NCI-H2171 treated with DMSO at 0.1 percent for 48 hours (cell line): ENCODE data around the gene TMEM72.

Source experiments
- DNase-seq: peaks from one replicate; lab custom pipeline; 2025; lab: John Stamatoyannopoulos, UW

The TMEM72 gene

DNA sequence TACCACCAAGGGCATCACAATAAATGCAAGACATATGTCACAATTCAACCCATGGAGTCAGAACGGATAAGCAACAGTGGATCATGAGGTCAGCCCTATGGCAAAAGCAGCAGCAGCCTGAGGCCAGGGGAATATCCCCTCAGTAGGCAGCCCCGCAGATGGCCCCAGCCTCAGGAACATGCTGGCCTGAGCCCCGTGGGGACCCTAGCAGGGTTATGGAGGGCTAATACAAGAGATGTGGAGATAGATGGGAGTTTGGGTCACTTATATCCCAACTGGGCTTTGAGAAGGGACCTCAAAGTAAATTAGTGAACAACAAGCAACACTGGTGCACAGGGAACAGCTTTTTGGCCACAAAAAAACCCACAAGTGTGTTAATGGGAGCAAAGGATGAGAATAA, 9.1 kb downstream of the TMEM72 start:
- no peak for DNase-seq

DNA sequence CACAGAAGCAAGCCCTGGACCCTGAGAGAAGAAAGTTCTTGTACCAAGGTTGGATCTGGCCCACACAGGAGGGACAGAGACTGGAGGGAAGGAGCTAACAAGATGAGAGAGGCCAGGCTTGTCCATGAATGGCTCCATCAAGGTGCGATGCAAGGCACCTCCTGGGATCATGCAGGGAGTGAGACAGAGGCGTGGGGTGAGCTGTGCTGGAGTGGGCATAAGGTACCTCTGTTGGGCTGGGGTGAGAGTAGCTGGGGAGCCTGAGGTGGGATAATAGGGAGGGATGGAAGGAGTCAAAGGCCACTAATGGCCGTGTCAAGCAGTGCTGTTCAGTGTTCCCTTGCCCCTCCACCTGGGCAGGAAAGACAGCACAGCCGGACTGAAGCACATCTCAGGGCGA, 9.9 kb downstream of the TMEM72 start:
- no peak for DNase-seq

DNA sequence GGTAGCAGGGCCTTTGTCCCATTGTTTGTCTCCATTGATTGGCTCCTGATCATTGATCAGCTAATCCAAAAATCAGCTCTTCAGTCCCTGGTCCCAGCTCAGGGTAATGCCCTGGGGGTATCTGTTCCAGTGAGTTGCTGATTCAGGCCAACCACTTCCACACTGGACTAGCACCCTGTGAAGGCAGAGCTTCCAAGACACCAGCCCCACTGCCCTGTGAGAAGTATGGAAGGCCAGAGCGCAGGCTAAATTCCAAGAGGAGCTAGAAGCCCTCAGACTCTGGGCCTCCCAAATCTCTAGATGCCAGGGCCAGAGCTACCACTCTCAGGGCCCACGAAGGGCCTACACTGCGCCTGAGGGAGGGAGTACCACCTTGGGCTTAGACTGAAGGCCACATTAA, 10.4 kb downstream of the TMEM72 start:
- DNase-seq = no peak

DNA sequence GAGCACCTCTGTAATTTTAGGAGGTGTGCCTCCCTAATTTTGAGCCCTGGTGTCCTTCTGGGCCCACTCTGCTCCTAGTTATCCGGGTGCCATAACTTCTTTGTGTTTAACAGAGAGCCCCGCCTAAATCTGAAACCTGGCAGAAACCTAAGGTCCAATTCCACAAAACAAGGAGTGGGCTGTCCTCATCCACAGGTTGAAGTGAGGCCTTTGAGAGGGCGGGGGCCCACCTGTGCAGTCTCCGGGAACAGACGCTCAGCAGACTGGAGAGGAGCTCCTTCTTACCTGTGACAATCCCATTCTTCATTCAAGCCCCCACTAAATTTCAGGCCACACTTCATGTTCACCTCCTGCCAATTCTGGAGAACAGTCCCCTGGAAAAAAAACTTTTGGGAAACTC, 10.9 kb downstream of the TMEM72 start:
- DNase-seq = no peak

DNA sequence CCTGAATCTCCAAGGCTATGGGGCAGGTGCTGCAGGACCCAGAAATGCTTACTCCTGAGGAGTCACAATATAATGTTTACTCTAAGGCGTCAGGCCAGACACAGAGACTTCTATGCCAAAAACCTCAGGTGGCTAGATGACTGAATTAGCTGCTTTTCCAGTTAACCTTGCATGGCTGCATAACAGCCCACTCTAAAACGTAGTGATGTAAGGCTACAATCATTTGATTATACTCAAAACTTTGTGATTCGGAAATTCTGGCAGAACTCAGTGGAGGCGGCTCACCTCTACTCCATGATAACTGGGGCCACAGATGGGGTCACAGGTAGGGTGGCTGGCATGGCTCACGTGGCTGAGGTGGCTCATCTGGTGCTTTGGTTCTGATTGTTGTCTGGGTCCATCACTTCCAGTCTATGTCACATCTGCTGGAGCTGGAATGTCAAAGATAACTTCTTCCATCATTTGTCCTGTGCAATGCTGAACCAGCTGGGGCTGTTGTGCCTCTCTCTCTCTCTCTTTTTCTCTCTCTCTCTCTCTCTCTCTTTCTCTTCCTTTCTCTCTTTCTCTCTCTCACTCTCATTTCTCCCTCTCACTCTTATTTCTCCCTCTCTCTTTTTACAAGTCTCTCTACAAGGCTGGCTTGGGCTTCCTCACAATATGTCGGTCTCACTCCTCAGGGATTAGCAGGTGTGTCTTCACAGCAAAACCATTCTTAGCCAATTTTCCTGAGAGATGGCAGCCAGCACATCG, 11.8 kb downstream of the TMEM72 start:
- DNase-seq = no peak

DNA sequence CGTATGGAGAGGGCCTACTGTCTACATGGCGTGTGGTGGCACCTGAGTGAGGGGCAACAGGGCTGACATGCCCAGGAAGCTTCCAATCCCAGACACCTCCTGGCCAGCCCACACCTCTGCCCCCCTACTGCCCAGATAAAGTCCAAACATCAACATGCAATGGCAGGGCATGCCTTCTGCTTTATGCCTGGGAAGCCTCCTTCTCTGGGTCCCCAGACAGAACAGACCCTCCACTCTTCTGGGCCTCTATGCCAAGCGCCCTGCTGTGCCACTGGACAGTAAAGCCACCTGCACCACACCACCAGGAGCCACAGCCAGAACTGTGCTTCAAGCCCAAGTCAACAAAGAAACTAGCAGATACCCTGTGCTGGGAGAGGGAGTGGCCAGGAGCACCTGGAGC, 12.5 kb downstream of the TMEM72 start:
- DNase-seq = no peak

DNA sequence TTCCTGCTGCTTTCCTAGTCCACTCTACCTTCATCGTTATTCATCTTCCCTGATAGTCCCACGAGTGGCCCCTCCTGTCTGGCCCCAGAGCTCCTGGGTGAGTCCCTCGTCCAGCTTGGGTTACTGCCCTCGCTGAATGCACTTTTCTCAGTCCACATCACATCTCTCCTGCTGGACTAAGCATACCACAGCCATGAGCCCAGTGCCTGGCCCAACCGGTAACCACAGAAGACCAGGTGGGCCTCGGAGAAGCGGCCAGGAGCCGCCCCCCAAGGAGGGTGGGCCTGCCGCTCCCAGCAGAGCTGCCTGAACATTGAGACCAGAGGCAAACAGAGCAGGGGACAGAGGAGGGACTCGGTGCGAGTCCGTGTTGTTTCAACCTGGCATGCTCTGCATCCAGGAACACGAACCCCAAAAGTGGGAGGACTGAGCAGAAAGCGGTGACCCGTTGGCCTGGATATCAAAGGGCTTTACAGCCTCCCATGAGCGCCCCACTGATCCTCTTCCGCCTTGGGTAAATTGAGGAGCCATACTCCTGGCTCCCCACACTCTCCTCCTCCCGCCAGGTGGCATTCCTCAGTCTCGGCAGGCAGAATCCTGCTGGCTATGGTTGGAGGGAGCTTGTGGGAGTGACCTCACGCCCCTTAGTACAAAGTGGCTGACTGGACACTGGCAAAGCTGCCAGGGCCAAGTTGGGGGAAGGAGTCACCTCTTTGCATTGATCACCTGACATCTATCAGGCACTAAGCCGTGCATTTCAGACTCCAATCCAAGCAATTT, 13.3 kb downstream of the TMEM72 start:
- DNase-seq = no peak

DNA sequence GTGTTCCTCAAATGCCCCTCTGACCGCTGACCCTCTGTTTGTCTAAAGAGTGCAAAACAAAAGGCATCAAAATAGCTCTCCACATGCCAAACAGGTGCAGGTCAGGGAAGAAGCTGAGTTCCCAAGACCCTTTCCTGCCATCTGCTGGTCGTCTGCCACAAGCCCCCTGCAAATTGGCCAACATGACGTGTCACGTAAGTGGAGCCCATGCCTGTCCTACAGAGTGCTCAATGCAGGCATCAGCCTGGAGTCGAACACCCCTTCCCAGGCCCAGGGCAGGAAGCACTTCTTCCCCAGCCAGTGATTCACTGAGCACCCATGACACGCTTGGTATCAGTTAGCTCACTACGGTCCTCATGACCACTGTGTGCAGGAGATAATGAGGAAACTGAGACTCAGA, 14.1 kb downstream of the TMEM72 start:
- DNase-seq = peak; percentile 9

DNA sequence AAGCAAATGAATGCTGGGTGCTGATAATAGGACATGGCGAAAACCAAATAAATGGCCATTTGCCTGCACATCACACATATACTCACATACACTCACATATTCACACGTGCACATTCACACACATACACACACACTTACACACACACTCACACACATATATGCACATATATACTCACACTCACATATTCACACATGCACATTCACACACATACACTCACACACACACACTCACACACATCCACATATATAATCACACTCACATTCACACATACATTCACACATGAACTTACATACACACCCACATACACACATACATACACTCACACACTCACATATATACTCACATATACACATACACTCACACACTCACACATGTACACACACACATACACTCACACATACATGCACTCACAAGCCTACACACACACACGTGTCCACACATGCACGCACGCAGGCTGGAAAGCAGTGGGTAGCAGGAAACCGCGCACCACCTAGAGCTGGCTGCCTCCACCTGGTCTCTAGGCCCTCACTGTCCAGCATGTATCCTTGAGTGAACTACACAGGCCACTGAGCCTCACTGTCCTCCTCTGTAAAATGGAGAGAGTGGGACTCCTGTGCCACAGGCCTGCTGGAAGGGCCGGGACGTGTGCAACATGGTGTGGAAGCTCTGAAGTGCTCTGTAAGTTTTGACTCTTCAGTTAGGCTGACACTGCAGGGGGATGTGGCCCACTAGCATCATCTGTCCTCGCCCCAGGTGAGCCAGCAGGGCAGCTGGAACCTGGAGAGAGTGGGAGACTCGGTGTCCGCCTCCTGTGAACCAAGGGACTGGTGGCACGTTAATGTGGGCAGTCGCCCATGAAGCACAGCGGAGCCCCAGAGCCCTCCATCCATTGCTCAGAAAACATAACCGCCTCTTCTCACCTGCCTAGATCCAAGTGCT, 14.9 kb downstream of the TMEM72 start:
- DNase-seq = no peak

DNA sequence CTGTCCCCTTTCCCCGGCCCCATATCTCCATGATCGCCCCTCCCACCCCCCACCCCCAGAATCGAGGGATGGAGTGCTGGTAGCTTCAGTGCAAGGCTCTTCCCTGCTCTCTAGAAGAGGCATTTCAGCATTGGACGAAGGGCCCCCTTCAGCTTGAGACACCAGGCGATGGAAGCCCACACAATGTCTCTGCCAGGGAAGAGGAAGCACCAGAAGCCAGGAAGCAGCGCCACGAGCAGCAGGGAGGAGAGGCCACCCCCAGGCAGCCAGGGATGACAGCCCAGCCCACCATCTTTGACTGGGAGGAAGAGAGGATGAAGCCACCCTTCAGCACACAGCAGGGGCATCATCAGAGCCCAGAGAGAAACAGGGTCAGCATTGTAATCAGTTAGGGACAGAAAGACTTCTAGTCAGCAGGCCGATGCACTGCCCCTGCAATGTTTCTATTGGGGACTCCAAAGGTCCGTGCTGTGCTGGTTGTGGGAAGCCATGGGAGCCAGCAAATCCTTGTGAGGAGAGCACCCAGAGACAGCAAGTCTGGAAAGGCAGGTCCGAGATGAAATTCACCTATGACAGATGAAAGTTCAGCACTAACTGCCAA, 15.7 kb downstream of the TMEM72 start:
- no peak for DNase-seq

DNA sequence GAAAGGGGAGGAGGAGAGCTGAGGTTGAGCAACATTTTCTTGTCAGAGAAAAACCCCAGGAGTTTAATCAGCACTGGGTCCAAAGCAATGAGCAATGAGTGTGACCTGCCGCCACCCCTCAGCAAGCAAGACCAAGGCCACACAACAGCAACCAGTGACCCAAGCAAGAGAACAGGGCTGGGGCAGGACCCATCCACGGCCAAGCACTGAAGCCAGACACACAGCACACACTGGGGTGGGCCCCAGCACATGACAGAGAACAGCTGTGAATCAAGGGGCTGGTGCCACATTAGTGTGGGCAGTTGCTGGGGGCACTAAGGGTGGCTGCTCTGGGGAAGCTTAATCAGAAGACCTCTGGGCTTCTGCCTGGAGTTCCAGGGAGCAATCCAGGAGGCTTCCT, 16.2 kb downstream of the TMEM72 start:
- DNase-seq = no peak

DNA sequence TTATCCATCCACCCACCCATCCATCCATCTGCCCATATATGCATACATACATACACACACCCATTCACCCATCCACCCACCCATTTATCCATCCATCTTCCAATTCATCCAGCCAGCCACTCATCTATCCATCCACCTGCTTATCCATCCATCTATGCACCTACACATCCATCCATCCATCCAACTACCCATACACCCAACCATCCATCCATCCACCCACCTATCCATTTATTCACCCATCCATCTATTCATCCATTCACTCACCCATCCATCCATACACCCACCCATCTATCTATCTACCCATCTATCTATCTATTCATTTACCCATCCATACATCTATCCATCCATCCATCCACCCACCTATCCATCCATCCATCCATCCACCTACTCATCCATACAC, 17.3 kb downstream of the TMEM72 start:
- no peak for DNase-seq

DNA sequence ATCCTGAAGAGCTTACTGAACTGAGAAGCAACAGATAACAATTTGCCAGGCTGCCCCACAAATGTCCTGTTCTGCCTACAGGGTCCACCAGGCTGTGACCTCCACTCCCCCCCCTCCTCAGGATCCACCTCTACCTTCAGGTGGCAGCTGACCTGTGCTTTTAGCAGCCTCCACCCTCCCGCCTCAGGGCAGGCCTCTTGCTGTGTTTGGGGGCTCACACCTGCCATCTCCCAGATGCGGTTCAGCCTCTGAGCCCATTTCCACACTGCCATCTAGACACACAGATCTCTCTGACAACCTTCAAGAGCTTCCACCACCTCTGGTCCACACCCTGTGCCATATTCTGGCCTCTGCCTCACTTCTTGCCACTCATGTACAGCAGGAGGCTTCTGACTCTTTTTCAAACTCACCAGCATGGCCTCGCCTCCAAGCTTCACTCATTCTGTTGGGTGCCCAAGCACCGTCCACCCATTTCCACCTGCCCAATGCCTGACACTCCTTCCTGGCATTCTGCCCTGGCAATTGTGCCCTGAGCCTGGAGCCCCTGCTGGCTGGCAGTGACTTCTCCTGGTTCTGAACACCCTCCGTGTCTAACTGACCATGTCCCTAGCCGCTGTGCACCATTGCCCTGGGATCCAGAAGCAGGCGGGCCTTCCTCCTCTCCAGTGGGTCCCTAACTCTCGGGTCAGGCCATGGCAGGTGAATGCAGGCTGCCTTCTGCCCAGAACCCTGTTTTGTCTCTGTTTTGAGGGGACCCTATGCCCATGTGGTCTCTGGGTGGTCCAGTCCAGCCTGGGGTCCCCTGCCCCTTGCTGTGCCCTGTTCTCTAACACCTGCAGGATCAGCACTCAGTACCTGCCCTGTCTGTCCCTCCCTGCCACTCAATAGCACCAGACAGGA, 18.5 kb downstream of the TMEM72 start:
- DNase-seq = no peak

DNA sequence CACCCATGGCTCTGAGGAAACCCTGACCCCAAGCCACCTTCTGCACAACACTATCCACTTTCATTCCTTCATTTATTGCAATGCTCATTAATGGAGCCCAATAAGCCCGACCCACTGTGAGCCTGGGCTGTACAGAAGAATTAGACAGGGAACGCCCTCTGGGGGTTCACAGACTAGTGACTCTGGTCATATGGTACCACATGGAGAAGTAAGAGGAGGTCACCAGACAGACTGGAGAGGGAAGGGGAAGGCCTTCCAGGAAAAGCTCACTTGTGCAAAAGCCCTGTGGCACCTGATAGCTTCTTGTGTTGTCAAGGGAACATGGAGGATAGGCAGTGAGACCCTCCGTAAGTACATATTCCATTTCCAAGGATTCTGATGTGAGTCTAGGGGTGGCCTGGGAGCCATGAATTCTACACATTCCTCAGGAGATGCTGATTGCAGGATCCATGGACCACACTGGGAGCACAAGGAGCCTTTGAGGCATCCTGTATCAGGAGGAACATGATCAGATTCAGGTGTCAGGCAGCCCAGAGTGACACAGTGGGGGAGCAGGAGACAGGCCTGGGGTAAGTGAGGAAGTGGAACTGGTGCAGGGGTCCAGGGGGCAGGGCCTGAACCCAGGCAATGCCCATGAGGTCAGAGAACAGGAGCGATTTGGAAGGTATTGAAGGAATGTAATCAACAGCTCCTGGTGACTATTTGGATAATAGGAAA, 19.9 kb downstream of the TMEM72 start:
- DNase-seq = no peak

DNA sequence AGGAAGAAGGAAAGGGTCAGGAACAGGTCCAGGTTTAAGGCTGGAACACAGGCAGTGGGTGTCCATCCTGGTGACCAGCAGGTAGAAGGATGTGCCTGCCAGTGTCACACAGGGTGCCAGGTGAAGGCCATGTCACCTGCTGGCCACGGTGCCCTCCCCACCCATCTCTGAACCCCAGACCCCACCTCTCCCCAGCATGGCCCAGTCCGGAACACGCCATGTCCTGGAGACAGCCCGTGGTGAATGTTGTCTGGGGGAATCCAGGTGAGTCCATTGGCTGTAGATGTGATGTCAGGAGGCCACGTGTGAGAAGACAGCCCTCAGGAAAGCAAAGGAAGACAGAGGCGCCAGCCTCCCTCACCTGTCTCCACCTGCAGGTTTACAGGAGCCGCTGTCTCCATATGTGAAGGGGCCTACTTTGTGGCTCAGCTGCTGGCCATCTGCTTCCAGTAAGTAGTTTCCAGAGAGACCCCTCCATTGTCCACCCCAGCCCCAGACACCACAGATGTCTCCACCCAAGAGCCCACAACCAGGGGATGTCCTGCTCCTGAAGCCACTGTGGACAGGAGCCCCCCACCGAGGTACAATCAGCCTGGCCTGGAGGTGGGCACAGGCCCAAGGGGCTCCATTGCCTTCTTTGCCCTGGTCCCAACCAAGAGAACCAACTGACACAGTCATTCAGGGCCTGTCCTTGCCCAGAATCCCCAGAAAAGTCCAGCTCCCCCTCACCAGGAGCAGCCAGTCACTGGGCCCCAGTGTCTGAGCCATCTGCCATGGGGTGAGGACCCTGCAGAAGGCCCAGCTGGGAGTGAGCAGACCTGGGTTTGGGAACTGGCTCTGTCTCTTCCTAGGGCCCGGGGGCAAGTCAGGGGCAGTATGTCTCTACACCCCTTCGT, 20.7 kb downstream of the TMEM72 start:
- DNase-seq = no peak

DNA sequence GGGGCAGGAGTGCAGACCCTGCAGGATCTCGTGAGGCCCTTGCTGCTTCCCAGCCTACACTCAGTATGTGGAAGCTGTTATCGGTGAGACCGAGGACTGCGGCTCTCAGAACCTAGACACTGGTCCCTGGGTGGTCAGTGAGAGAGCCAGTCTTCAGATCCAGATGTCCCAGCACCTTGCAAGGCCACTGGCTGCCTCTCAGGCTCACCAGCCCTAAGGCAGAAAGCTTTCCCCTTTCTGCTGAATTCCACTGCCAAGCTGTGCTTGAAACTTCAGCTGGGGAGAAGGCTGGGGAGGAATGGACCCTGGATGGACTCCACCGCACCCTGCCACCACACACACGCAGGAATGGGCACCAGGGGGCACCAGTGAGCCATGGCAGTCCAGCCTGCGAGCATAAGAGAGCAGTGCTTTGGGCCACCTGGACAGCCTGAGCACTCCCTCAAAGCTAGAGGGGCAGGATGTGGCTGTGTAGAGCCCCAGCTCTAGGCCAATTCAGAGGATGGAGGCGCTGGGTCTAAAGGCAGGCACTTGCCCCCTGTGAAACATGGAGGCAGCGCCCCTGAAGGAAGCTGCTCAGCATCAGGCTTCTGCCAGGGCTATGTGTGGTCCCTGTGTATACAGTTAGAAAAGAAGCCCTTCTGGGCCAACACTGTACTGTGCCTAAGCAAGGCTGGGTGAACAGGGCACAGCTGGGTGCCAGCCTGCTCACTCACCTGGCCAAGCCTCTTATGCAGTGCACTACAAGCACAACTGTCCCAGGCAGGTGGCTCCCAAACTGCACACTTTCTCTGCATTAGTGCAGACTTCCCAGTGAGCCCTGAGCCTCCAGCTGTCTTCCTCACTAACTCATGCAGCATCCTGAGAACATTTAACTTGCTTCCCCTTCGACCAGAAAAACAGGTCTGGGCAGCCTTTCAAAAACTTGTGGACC, 21.6 kb downstream of the TMEM72 start:
- DNase-seq = no peak

DNA sequence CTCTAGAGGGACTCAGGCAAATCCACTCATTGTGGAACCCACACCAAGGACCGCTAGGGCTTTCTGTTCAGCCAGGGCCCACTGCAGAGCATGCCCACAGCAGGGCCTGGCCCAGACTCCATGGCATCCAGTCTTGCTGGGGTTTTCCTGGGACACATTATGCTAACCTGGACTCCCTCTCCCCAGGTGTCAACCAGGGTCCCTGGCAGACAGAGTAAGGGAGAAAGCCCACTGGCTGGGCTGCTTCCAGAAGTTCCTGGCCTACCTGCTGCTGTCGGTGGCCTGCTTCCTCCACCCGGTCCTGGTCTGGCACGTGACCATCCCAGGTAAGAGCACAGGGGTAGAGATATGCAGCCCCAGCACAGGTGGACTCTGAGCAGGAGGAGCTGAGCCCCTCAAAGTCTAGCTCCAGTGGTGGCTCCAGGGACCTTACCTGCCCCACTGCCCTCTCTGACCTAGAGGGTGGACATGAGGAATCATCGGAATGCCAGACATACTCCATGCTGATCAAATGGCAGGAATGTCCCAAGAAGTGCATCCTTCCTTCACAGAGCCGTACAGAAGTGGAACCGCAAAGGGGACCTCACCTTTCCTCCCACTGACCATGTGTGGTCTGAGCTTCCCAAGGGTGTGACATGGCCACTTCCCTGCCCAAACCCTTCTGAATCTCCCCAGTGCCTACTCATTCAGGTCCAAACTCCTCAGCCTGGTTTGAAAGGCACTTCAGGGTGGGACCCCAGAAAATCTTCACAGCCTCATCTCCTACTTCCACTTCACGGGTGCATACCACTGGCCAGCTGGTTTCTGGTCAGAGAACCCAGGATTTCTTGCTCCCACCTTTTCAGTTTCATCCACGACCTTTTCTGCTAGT, 22.5 kb downstream of the TMEM72 start:
- no peak for DNase-seq
